Measurements from ENCODE around the gene NELL1.

GRCh38 chr11:20980736-20981135 lies 311.4 kb downstream of the NELL1 start:
- TF ChIP-seq CREB5 (CRISPR knock-in tag; IDR thresholded peaks at IDR 0.05; ENCODE audit: low read depth) (no peak), ZFP30 (CRISPR knock-in tag; IDR thresholded peaks at IDR 0.05) (no peak), TCF4 (CRISPR knock-in tag; IDR thresholded peaks at IDR 0.05; ENCODE audit: borderline replicate concordance) (no peak), RARB (CRISPR knock-in tag; IDR thresholded peaks at IDR 0.05) (no peak), ZFP3 (CRISPR knock-in tag; IDR thresholded peaks at IDR 0.05) (no peak), ZNF8 (CRISPR knock-in tag; IDR thresholded peaks at IDR 0.05) (no peak), ZNF565 (CRISPR knock-in tag; conservative IDR thresholded peaks at IDR 0.05; ENCODE audit: low read depth) (no peak), OSR1 (CRISPR knock-in tag; IDR thresholded peaks at IDR 0.05) (no peak), ARNTL (CRISPR knock-in tag; IDR thresholded peaks at IDR 0.05; ENCODE audit: borderline replicate concordance, low read depth) (no peak), TOX (CRISPR knock-in tag; IDR thresholded peaks at IDR 0.05; ENCODE audit: borderline replicate concordance) (no peak)
- TF ChIP-seq, protein P1, sequence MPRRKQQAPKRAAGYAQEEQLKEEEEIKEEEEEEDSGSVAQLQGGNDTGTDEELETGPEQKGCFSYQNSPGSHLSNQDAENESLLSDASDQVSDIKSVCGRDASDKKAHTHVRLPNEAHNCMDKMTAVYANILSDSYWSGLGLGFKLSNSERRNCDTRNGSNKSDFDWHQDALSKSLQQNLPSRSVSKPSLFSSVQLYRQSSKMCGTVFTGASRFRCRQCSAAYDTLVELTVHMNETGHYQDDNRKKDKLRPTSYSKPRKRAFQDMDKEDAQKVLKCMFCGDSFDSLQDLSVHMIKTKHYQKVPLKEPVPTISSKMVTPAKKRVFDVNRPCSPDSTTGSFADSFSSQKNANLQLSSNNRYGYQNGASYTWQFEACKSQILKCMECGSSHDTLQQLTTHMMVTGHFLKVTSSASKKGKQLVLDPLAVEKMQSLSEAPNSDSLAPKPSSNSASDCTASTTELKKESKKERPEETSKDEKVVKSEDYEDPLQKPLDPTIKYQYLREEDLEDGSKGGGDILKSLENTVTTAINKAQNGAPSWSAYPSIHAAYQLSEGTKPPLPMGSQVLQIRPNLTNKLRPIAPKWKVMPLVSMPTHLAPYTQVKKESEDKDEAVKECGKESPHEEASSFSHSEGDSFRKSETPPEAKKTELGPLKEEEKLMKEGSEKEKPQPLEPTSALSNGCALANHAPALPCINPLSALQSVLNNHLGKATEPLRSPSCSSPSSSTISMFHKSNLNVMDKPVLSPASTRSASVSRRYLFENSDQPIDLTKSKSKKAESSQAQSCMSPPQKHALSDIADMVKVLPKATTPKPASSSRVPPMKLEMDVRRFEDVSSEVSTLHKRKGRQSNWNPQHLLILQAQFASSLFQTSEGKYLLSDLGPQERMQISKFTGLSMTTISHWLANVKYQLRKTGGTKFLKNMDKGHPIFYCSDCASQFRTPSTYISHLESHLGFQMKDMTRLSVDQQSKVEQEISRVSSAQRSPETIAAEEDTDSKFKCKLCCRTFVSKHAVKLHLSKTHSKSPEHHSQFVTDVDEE (CRISPR knock-in tag; IDR thresholded peaks at IDR 0.05): no peak

Measured in SK-N-SH treated with all-trans-retinoic acid at 6 μM for 48 hours (cell line).